ENCODE data around the gene IQCF6. TPM values are rescaled to one million over a fixed set of nuclear protein-coding genes. Genes with fewer than 3 reads are reported as not detected.
"Not testable (repeated sequence)": the region's sequence is repeated elsewhere in the genome, so short reads cannot be mapped to it uniquely, and the experiment has no call there.

IQCF6 gene
- total RNA-seq, 4 donors from 2014 or later, result not detected

GRCh38 chr3:51796854-51797253, 17.8 kb upstream of the IQCF6 start:
- H3K36me3 ChIP-seq, result no peaks in the 10 kb centered on the region
- no peak overlapping the region for H3K4me3 ChIP-seq
- peaks cover 0 to 25% (median 0%) of the 10 kb centered on the region in 4 donors for H3K27me3 ChIP-seq
- 96% methylated on average over 1 of the region's 1 CpG for WGBS
- intact Hi-C loops (cut with DNase I), result loop anchor here (10.0 kb wide), 1 partner anchor 82 kb away; no protein-coding TSS in a partner anchor
- TF ChIP-seq CTCF (IDR thresholded peaks at IDR 0.05), result no peak
- no peak for TF ChIP-seq POLR2AphosphoS5 (IDR thresholded peaks at IDR 0.05)
- no peak for TF ChIP-seq EP300 (IDR thresholded peaks at IDR 0.05)
- TF ChIP-seq POLR2A (IDR thresholded peaks at IDR 0.05; ENCODE audit: low read depth), result no peak
- peaks cover 0 to 3% (median 0%) of the 10 kb centered on the region in 4 donors for H3K4me1 ChIP-seq
- H3K9me3 ChIP-seq, result no peaks in the 10 kb centered on the region
- no peak for DNase-seq (ENCODE audit: extremely low spot score)
- no peak overlapping the region for H3K27ac ChIP-seq (replicated peaks in 1 of 4)

DNA sequence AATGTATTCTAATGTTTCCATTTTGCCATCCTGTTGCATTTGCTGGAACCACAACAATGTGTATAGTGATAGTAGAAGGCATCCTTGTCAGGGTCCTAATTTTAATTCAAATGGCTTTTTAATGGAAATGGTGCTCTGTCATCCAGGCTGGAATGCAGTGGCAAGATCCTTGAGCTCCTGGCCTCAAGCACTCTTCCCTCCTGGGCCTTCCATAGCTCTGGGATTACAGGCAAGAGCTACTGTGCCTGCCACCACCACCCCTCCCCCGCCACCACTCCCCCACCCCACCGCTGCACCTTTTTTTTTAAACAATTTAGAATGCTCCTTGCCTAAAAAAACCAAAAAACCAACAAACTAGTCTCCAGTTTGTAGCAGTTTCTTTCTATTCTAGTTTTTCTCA, 15.2 kb upstream of the IQCF6 start:
- DNase-seq (ENCODE audit: extremely low spot score), result no peak
- Histone ChIP-seq H3K4me3 (no peak overlapping the region), H3K27ac (replicated peaks in 1 of 4) (no peak overlapping the region), H3K9me3 (no peaks in the 10 kb centered on the region), H3K27me3 (peaks cover 0 to 25% (median 0%) of the 10 kb centered on the region in 4 donors), H3K36me3 (no peaks in the 10 kb centered on the region), H3K4me1 (no peaks in the 10 kb centered on the region)
- intact Hi-C loops (cut with DNase I), result loop anchor here (10.0 kb wide), 1 partner anchor 79 kb away; no protein-coding TSS in a partner anchor
- WGBS, result 63% methylated on average over 2 of the region's 2 CpGs
- TF ChIP-seq POLR2AphosphoS5 (IDR thresholded peaks at IDR 0.05) (no peak), CTCF (IDR thresholded peaks at IDR 0.05) (no peak), EP300 (IDR thresholded peaks at IDR 0.05) (no peak), POLR2A (IDR thresholded peaks at IDR 0.05; ENCODE audit: low read depth) (no peak)

- no peaks in the 10 kb centered on the region for H3K4me1 ChIP-seq
- H3K9me3 ChIP-seq, result no peaks in the 10 kb centered on the region
- intact Hi-C loops (cut with DNase I), result loop anchor here (10.0 kb wide), 1 partner anchor 77 kb away; no protein-coding TSS in a partner anchor
- H3K4me3 ChIP-seq, result no peak overlapping the region
- no peaks in the 10 kb centered on the region for H3K36me3 ChIP-seq
- H3K27ac ChIP-seq (replicated peaks in 1 of 4), result no peak overlapping the region
- DNase-seq (ENCODE audit: extremely low spot score), result no peak
- peaks cover 0 to 12% (median 0%) of the 10 kb centered on the region in 4 donors for H3K27me3 ChIP-seq
- WGBS, result 86% methylated on average over 7 of the region's 7 CpGs
- TF ChIP-seq POLR2A (IDR thresholded peaks at IDR 0.05; ENCODE audit: low read depth) (no peak), POLR2AphosphoS5 (IDR thresholded peaks at IDR 0.05) (no peak), EP300 (IDR thresholded peaks at IDR 0.05) (no peak), CTCF (IDR thresholded peaks at IDR 0.05) (no peak)
Measured at GRCh38 chr3:51792206-51792605, 13.2 kb upstream of the IQCF6 start.

DNA sequence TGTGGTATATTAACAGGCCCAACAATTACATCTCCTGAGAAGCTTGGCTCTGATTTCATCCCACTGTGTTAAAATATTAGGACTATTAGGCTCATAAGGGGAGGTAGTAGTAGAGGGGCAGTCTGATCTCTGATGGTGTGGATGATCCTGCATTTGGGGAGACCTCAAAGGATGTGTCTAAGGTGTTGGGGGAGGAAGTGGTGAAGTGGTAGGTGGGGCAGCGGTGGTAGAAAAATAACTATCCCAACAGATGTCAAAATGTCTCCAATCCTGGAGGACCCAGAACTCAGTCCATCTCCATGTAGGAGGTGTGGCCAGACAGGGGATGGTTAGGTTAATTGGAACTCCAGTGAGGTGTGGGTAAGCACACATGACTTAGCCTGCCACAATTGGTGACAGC, 10.4 kb upstream of the IQCF6 start:
- H3K4me1 ChIP-seq, result no peaks in the 10 kb centered on the region
- DNase-seq (ENCODE audit: extremely low spot score), result no peak
- intact Hi-C loops (cut with DNase I), result no loop called here
- no peaks in the 10 kb centered on the region for H3K36me3 ChIP-seq
- no peak overlapping the region for H3K4me3 ChIP-seq
- H3K9me3 ChIP-seq, result no peaks in the 10 kb centered on the region
- TF ChIP-seq POLR2AphosphoS5 (IDR thresholded peaks at IDR 0.05) (no peak), CTCF (IDR thresholded peaks at IDR 0.05) (no peak), EP300 (IDR thresholded peaks at IDR 0.05) (no peak), POLR2A (IDR thresholded peaks at IDR 0.05; ENCODE audit: low read depth) (no peak)
- 100% methylated on average over 1 of the region's 1 CpG for WGBS
- peaks cover 0 to 3% (median 0%) of the 10 kb centered on the region in 4 donors for H3K27me3 ChIP-seq
- H3K27ac ChIP-seq (replicated peaks in 1 of 4), result no peak overlapping the region

DNA sequence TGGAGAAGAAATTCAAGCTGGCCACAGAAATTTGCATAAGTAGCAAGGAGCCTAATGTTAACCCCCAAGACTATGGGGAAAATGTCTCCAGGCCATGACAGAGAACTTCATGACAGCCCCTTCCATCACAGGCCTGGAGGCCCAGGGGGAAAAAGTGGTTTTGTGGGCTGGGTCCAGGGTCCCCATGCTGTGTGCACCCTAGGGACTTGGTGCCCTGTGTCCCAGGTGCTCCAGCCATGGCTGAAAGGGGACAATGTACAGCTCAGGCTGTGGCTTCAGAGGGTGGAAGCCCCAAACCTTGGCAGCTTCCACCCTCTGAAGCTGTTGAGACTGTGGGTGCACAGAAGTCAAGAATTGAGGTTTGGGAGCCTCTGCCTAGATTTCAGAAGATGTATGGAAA, 8.5 kb upstream of the IQCF6 start:
- intact Hi-C loops (cut with DNase I); H3K9me3 ChIP-seq; H3K27ac ChIP-seq (replicated peaks in 1 of 4); H3K27me3 ChIP-seq; H3K4me3 ChIP-seq; H3K4me1 ChIP-seq; H3K36me3 ChIP-seq: not testable (repeated sequence)
- peak; percentile 60 for DNase-seq (ENCODE audit: extremely low spot score)
